GM18499 (cell line): ENCODE results near the gene FAM83C.
"Not testable (repeated sequence)": the region's sequence is repeated elsewhere in the genome, so short reads cannot be mapped to it uniquely, and the experiment has no call there.

Experiments used
- ATAC-seq: cut with Tn5 transposase; IDR thresholded peaks from one replicate; pipeline ENCODE4 v1.9.1; 2021; ENCODE audit warnings: moderate number of reproducible peaks; ENCODE audit not compliant: insufficient read depth, unreplicated experiment

FAM83C gene

GRCh38 chr20:35270021-35270902 is 22.0 kb downstream of the FAM83C start:
- ATAC-seq, result no peak

- no peak for ATAC-seq
Measured at GRCh38 chr20:35269055-35269781, 23.0 kb downstream of the FAM83C start.

- ATAC-seq, result no peak
Measured at GRCh38 chr20:35267092-35267491, 25.1 kb downstream of the FAM83C start.

DNA sequence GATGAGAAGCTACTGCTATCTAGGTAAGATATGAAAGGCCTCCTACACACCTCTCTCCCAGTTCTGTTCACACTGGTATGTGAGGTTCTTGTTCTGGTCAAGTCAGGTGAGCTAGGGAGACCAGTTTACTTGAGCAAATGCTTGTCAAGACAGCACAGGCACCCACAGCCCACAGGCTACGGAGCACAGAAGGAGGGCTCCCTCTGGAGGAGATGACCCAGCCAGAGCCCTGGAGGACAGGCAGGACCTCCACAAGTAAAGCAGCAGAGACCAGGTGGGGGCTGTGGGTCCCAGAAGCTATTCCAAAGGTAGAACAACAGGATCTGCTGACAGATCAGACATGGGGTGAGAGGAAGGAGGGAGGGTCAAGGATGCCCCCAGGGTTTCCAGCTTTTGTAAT is 27.5 kb downstream of the FAM83C start:
- no peak for ATAC-seq

DNA sequence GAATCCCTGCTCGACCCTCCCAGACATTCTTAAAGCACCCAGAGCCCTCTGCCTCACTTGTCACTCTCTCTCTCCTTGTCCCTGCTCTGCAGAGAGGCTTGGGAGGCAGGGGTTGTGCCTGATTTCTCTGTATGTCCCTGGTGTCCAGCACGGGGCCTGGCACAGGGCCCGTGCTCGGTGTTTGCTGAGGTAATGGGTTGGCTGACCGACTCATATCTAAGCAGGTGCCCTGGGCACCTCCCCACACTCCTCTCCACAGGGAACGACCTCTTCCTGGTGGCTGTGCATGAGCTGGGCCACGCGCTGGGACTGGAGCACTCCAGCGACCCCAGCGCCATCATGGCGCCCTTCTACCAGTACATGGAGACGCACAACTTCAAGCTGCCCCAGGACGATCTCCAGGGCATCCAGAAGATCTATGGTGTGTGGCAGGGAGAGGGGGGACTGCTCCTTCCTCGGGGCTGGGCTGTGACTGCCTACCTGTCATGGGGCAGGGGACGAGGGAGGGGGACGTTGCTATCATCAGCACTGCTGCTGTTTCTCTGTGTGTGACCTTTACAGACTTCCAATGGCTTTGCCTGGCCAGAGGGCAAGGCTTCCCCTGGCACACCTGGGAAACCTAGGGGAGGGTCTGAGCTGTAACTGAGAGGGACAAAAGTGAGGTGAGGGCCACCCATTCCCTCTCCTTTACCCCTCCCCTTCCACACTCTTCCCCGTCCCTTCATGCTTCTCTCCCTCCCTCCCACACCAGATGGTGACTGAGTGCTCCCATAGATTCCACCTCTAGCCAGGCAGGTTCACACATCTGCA is 28.5 kb downstream of the FAM83C start:
- no peak for ATAC-seq

DNA sequence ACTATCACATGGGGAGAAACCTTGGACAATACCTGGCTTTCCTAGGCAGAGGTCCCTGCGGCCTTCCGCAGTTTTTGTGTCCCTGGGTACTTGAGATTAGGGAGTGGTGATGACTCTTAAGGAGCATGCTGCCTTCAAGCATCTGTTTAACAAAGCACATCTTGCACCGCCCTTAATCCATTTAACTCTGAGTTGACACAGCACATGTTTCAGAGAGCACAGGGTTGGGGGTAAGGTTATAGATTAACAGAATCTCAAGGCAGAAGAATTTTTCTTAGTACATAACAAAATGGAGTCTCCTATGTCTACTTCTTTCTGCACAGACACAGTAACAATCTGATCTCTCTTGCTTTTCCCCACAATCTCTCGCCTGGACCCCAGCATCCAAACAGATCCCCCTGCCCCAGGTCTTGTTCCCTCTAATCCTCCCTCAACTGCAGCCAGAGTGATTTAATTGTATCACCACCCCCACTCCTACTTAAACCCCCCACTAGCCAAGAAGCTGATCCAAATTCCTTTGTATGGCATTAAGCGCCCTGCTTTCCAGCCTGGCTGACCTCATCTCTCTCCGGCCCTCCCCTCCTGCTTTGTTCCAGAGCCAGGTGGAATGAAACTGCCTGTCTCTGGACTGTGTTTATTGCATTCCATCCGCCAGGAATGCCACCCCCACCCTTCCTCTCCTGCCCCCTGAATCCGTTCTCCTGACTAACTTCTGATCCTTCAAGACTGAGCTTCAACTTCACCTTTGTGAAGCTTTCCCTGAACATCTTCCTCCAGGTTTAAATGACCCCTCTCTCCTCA is 29.3 kb downstream of the FAM83C start:
- not testable (repeated sequence) for ATAC-seq

GRCh38 chr20:35262321-35262720 is 29.9 kb downstream of the FAM83C start:
- not testable (repeated sequence) for ATAC-seq

GRCh38 chr20:35260426-35260825 is 31.8 kb downstream of the FAM83C start:
- ATAC-seq, result no peak

- no peak for ATAC-seq
Measured at GRCh38 chr20:35257175-35257909, 34.9 kb downstream of the FAM83C start.

GRCh38 chr20:35254448-35254999 is 37.7 kb downstream of the FAM83C start:
- no peak for ATAC-seq

- ATAC-seq, result no peak
Measured at GRCh38 chr20:35253010-35253409, 39.2 kb downstream of the FAM83C start.

GRCh38 chr20:35252598-35252997 is 39.6 kb downstream of the FAM83C start:
- ATAC-seq, result not testable (repeated sequence)

DNA sequence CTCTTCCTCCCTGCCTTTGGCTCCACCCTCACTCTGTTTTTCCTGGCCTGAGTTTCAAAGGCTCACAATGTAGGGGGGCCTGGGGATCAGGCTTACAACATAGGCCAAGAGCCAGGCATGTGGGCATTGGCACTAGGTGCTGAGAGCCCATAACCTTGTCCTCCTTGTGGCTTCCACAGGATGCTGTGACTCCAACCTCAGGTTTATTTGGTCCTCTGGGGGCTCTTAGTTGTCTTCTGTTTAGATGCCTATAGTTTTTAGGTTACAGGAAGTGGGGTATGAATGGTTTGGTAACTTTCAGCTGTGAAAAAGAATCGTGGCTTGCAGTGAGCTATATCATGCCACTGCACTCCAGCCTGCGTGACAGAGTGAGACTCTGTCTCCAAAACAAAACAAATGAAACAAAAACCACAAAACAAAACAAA is 40.2 kb downstream of the FAM83C start:
- no peak for ATAC-seq

DNA sequence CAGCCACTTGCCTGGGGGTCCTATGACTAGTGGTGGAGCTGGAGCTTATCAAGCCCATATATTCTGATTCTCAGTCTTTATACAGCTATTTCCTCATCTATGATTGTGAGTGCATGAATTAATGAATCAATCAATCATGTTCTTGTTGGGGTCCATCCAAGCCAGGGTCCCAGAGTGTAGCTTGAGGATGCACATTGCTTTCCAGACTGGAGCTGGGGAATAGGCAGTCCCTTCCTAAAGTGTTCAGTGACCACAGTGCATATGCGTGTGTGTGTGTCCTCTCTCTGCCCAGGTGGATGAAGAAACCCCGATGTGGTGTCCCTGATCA is 40.6 kb downstream of the FAM83C start:
- no peak for ATAC-seq

DNA sequence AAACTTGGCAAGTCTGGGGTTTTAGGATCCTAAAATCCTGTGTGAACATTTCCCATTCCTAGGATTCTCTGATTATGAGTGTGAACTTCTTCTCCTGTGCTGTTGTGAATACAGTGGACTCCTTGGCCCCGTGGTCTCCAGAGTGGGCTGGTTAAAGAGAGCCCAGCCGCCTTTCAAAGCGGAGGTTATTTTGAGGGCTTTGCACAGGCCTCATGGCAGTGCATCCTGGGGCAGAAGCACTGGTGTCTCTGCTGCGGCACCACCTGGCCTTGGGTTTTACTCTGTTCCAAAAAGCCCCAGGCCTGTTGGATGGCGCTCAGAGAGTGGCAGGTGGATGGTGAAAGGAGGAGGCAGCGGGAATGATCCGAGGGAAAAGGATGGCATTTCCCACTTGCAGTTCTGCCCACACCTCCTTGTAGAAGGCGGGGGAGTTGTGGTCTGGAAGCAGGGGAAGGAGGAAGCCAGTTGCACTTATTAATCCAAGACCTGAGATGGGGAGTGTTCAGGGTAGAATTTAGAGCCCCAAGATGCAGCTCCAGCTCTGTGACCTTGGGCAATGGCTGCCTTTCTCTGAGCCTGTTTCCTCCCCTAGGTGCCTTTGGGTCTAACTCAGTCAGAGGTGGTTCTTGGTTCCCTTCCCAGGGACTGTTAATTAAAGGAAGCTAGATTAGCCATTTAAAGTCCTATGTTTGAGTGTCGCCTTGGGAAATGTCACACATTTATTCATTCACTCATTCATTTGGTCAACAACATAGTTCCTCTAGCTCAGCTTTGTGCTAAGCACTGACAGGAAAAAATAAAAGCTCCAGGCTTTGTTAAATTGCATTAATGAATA is 43.4 kb downstream of the FAM83C start:
- ATAC-seq, result no peak

DNA sequence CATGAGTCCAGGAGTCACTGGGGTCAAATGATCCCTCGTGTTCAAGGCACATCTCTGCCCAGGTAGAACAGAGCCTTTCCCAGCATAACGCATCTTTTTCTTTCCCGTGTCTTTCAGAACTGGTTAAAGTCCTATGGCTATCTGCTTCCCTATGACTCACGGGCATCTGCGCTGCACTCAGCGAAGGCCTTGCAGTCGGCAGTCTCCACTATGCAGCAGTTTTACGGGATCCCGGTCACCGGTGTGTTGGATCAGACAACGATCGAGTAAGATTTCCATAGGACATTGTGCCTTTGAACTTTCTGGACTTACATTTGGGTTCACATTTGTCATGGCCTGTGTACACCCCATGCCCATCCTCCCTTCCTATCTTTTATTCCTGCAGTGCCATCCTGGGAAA is 45.5 kb downstream of the FAM83C start:
- ATAC-seq, result no peak

- ATAC-seq, result no peak
Measured at GRCh38 chr20:35243986-35244385, 48.2 kb downstream of the FAM83C start.

DNA sequence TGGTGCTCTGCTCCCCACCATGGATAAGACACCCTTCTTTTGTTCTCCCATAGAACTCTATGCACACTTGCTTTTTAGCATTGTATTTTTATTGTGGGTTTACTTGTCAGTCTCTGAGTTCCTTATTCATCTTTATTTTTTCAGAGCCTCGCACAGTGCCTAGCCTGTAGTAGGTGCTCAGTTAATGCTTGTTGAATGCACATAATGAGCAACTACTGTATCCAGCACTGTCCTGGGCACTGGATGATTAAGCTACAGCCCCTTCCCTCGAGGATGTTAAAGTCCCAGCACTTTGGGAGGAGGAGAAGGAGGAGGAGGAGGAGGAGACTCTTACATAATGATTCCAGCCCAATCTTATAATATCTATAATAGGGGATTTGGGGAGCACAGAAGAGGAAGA is 48.9 kb downstream of the FAM83C start:
- ATAC-seq, result no peak
